H4 (cell line): Measurements from ENCODE around the gene CTRB1. TPM values are rescaled to one million over a fixed set of nuclear protein-coding genes. Genes with fewer than 3 reads are reported as not detected.
"Not testable (repeated sequence)": the region's sequence is repeated elsewhere in the genome, so short reads cannot be mapped to it uniquely, and the experiment has no call there.

ENCODE experiments used
- DNase-seq: peaks from one replicate; pipeline ENCODE4 v3.0.0-alpha.2; 2015; ENCODE audit warnings: low spot score
- total RNA-seq: library from RNA; depleted of rRNA; stranded (reverse); fragments of >200 nt; shearing (Covaris generic); gene quantifications from 2 replicates; pipeline ENCODE4 v1.2.3, GENCODE V29; 2014

Gene CTRB1
- total RNA-seq, 1 experiment from 2014 or later: not detected

DNA sequence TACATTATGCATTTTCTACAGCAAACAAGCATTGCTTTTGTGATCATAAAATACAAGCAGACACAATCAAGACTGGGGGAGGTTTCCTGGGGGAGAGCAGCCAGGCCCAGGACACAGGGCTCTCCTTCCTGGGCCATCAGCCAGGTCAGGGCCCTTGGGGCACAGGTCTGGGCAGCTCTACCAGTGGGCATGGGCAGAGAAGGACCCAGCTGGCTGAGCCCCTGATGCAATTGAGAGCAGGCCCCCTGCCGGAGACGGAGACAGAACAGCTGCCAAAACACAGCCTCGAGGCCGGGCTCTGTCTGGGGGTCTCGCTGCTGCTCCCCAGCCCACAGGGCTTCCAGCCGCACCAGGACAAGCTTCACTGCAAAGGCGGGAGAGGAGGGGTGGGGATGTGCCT is 21.8 kb downstream of the CTRB1 start:
- not testable (repeated sequence) for DNase-seq

DNA sequence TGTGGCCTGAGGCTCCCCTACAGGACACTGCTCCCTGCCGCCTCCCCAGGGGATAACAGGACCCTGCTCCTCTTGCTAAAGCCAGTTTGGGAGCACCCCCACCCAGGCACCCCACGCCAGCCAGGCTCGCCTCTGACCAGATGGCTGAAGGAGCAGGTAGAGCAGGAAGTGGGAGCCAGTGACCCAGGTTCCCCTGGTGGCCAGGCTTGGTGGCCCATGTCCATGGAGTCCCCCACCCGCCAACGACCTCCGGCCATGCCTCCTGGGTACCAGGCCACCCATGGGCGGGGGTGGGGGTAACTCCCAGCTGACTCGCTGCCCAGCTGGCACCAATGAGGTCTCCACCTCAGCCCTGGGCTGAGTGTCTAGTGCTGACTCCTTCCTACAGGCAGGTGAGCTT is 22.6 kb downstream of the CTRB1 start:
- DNase-seq: no peak

GRCh38 chr16:75241955-75242354 is 23.2 kb downstream of the CTRB1 start:
- no peak for DNase-seq

DNA sequence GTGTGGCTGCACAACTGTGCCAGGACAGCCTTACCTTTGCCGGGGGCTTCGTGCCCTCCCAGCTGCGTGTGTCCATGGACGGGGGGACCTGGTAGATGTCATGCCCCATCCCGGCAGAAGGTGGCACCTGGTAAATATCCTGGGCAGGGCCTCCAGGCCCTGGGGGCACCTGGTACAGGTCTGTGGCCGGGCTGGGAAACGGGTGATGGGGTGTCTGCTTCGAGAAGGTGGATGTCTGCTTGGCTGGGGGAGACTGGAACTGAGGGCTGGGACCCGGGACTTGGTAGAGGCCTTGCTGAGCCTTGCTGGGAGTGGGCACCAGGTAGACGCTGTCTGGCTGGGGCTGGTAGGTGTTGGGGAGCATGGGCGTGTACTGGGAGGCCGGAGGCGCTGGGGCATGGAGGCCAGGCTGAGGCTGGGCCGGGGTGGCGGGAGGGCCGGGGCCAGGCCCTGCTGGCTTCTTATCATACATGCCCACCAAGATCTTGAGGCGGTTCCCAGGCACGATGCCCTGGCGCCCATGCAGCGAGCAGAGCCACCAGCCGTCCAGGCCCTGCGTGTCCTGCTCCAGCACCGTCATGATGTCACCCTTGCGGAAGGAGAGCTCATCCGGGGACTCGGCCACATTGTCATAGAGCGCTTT is 23.8 kb downstream of the CTRB1 start:
- DNase-seq: not testable (repeated sequence)

DNA sequence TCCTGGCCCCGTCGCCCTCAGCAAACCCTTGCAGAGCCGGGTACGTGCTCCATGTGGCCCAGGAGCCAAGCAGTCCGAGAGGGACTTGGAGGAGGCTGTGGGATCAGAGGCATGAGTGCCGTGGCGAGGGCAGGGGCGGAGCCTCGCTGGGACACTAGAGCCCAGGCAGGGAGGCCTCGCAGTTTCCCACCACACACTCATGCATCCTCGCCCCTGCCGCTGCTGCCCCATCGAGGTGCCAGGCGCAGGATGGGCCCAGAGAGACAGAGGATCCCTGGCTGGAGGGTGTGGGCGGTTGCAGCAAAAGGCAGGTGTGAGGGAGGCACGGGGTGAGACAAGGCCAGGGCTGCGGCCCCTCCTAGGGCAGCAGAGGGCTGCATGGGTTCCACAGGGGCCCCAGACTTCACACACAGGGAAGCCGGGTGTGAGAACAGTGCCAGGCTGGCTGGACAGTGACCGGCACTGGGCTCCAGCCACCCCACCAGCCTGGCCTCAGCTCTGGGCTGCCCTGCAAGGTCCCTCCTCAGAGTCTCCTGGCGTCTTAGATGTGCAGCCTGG is 25.0 kb downstream of the CTRB1 start:
- no peak for DNase-seq

DNA sequence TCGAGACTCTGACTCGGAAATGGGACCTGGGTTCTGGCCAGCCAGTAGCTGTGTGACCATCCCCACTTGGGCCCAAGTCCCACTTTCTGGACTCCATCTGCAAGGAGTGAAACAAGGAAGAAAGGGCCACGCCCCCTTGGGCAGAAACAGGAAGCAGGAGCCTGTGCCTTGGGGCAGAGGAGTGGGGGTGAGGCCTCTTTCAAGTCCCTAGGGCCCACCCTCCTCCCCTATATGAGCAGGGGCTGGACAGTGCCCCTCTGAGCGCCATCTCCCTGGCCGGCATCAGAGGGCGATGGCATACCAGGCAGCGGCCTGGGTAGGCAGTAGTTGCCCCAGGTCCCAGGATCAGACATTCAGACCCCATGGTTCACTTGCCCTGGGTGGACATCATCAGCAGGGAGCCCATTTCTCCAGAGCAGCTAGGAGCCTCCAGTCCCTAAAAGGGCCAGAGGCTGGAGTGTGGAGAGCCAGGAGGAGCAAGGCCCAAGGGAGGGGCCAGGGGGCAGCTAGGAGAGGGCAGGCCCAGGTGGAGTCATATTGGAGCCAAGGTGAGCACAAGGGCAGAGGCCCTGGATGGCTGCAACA is 25.5 kb downstream of the CTRB1 start:
- peak; percentile 78 for DNase-seq

DNA sequence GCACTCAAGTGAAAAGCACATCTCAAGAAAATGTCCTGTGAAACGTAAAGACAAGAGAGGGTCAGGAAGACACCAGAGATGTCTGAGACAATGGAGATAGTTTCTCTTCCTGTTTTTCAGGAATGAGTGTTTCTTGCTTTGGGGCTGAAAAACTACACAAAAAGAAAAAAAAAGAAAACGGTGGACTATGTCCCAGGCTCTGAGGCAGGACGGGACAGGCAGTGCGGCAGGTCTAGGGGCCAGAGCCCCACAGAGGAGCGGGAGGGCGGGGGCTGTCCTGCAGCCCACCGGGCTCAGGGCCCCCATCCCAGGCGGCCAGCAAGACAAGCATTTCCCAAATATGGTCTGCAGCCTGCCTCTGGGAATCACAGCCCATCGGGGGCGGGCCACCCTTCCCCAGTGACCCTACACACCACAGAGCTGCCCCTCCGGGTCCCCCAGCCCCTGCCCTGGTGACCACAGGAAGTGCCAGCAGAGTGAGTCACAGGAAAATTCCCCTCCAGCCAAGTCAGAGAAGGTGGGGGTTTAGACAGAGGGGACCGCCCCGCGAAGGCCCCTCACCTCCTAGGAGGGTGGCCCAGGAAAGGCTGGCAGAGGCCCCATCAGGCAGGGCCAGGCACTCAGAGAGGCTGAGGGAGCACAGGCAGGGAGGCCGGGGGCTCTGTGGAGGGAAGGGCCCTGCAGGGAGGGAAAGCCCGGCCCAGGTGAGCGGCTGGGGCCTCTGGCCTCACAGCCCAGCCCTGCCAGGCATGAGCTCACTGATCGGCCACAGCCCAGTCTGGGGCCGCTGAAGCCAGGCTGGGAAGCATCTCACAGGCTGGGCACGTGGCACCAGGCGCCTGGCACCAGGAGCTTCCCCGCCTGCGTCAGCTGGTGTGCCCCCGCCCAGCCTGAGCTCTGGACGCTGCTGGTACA is 26.3 kb downstream of the CTRB1 start:
- peak; percentile 96 for DNase-seq

DNA sequence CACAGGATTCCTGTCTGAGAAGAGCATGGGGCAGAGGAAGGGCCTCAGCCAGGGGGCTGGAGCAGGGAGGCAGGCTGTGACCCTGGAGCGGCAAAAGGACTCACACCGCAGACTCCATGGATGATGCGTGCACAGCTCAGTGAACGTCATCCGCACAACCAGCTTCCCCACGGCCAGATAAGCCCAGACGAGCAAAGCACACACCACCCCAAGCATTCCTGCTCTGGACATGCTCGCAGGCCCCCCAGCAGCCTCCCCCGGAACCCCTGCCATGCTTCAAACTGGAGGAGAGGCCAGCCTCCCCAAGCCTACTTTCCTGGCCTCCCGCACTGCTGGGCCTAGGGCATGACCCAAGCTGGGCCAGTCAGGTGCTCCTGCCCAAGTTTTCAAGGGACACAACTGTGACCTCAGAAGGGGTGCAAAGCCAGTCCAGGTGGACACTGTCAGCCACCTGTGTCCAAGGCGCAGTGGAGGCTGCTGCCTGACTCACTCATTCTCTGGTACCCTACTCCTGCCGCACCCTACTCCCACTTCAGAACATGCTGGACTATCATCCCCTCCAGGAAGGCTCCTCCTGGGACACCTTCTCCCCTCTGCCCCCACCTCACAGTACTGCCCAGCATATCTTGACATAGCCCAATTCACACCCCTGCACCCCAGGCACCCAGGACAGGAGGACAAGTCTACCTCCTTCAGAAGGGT is 27.9 kb downstream of the CTRB1 start:
- no peak for DNase-seq

DNA sequence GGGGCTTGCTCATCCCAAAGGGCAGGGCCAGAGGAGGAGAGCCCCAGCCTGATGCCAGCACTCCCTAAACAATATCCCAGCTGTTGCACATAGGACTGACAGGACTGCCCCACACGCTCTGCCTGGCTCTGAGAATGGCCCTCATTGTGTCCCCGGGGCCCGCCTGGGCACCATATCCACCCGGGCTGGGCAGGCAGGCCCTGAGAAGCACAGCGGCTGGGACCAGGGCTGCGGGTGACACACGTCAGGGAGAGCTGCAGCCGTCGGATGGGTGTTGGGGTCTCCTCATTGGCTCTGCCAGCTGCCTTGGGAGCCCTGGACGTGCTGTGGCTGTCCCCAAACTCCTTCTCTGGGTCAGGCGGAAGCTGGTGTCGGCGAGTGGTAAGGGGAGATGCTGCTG is 28.5 kb downstream of the CTRB1 start:
- no peak for DNase-seq

- DNase-seq: no peak
Measured at GRCh38 chr16:75248142-75248535, 29.4 kb downstream of the CTRB1 start.

GRCh38 chr16:75248536-75249380 is 30.0 kb downstream of the CTRB1 start:
- DNase-seq: no peak

DNA sequence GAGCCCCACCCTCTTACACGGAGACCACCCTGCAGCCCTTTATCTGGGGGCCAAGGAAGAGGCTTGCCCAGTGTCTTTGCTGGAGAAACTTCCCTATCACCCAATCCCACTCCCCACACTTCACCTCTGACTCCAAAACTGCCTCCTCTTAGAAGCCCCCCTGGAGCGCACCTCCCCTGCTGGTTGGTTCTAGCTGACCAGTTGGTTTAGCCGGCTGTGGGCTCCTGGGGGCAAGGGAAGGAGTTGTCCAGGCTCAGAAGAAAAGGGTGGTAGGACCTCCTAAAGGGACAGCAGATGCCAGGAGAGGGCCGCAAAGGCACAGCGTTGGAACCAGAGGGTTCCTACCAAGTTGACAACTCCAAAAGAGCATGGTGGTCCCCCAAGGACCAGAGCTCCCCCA is 30.7 kb downstream of the CTRB1 start:
- no peak for DNase-seq

DNA sequence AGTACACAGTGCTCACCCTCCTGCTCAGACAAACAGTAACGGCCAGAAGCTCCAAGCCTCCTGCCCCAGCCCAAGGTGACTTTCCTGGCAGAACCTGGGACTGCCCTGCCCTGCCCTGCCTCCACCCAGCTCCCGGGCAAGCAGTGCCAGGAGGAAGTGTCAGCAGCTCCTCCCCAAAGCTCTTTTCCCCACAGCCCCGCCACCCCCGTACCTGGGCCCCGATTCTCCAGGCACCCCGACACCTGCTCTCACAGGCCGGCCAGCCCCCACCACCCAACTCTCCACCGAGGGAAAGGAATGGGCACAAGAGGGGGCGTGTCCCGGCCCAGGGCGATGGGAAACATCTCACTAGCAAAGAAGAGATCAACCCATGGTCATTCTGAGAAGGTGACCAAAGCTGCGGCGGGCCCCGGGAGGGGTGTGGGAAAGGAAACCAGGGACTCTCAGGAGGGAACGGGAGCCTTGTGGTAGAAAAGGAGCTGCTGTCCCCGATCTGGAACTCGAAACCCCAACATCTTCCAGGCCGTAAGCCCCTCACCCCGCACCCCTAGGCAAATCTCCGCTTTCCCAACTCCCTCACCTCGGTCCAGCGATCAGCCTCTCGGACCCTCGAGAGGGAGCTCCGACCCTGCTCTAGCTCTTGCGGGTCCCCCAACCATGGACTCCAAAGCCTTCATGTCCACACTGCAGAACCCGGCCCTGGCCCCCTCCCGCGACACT is 31.5 kb downstream of the CTRB1 start:
- no peak for DNase-seq

GRCh38 chr16:75250809-75251279 is 32.1 kb downstream of the CTRB1 start:
- no peak for DNase-seq

- DNase-seq: peak; percentile 71
Measured at GRCh38 chr16:75251280-75252048, 32.7 kb downstream of the CTRB1 start, which contains the start of gene BCAR1. BCAR1 (minus strand) TSS chr16:75251624; CDS start chr16:75251482, 142 bp downstream.

DNA sequence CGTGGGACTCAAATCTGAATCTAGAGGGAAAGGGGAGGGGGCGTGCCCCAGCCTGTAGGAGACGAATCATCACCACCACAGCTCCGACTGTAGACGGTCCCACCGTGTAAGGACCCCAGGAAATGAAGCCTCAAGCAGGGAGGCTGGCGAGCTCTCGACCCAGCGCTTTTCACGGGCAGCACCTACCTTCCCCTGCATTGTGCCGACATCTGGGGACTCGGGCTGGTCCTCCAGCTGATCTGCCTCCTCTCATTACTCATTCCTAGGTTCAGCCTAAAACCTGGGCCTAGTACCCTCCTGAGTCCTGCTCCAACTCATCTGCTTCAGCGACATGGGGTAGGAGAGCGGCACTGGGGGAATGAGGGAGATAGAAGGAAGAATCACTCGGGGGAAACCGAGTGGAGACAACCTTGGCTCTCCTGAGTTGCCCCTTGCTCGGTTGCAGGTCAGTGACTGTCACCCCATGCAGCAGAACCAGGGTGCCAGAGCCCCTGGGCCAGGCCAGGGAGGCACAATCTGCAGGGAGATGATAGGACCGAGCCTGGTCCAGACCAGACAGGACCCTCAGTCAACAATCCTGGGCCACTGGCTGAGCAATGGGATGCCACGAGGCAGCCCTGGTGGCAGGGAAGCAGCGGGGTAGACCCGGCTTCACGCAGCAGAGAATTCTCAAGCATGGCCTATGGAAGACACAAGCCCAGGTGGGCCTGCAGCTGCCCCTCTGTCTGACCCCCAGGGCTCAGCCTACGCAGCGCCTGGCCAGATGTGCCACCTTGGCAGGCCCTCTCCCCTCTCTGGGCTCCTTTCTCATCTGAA is 33.5 kb downstream of the CTRB1 start:
- no peak for DNase-seq

DNA sequence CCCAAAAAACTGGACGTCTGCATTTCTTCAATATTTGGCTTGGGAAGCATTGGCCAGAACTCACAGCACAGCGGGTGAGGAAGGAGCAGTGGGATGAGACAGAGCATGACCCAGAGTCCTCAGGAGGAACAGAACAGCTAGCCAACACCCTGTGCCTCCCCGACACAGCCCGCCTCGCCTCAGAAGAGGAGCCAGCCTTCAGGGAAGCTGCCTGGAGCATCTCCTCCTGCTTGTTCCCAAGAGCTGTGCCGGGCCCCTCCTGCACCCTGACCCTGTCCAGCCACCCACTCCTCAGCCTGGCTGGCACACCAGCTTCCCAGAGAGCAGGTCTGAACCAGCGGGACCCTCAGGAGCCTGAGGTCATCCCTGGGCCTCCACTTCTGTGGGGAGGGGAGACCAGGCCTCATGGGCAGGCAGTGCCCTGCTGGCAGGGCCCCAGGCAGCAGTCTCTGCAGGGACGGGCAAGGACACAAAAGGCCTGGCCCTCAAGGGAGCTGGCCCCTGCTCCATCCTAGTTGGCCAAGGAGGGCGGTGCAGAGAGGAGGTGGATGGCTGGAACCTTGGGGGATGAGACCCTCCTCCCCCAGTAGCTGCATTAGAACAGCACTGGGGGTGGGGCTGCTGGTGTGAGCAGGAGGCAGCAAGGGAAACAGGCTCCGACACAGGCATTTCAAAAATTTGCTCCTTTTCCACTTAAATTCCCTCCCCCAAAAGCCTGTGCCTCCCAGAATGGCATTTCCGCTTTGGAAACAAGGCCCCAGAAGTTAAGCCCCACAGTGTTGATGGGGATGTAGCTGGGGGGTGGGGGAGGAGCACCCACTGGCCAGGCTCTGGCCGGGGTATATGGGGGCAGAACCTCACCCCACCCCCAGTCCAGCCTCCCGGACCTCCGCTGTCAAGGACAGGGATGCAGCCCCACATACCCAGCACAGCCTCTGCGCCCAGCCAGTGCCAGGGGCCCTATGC is 34.4 kb downstream of the CTRB1 start:
- DNase-seq: no peak
